ENCODE data around the gene ZSCAN21.

ZSCAN21 gene

DNA sequence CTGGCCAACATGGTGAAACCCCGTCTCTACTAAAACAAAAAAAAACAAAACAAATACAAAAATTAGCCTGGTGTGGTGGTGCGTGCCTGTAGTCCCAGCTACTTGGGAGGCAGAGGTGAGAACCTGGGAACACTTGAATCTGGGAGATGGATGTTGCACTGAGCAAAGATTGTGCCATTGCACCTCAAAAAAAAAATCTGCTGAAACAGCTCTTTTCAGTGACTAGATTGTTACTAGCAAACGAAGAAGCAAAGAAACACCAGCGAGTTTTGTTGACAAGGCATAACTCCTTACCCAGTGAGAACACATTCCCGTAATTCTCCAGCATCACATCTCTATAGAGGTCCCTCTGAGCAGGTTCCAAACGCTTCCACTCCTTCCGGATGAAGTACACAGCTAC lies 25.3 kb downstream of the ZSCAN21 start:
- no peak for DNase-seq (ENCODE audit: extremely low spot score)
- ChIA-PET POLR2A (no interaction called here), CTCF (no interaction called here)
- no peak for TF ChIP-seq LEF1 (IDR thresholded peaks at IDR 0.05; ENCODE audit: borderline replicate concordance)
- TF ChIP-seq ELF4 (IDR thresholded peaks at IDR 0.05): no peak
- TF ChIP-seq FOXA1 (IDR thresholded peaks at IDR 0.05): no peak

DNA sequence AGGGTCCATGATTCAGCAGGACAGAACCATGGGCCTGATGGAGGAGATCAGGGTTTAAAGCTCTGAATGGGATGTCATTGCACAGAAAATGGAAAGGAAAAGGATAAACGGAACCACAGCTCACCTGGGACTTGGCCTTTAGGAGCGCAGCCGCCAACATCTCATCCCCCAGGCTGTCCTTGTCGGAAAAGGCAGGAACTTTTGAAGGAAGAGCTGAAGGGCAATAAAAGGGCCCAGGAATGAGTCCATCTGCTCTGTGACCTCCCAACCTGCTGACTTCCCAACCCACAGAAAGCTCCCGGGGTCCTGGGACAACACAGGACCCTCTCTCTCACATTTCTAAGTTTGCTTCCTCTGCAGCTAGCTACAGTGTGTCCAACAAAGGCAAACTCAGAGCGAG lies 25.8 kb downstream of the ZSCAN21 start:
- TF ChIP-seq FOXA1 (IDR thresholded peaks at IDR 0.05) (no peak), FOXM1 (IDR thresholded peaks at IDR 0.05; ENCODE audit: borderline replicate concordance) (no peak), ZNF384 (IDR thresholded peaks at IDR 0.05) (no peak), LEF1 (IDR thresholded peaks at IDR 0.05; ENCODE audit: borderline replicate concordance) (no peak), ARNT (IDR thresholded peaks at IDR 0.05) (no peak), HDGF (IDR thresholded peaks at IDR 0.05; ENCODE audit: borderline replicate concordance) (no peak), CTBP1 (IDR thresholded peaks at IDR 0.05; ENCODE audit: borderline replicate concordance) (no peak), FOXK2 (IDR thresholded peaks at IDR 0.05) (no peak), BHLHE40 (IDR thresholded peaks at IDR 0.05; ENCODE audit: borderline replicate concordance) (no peak), ELF4 (IDR thresholded peaks at IDR 0.05) (no peak), TARDBP (IDR thresholded peaks at IDR 0.05) (no peak), NFRKB (IDR thresholded peaks at IDR 0.05) (no peak), L3MBTL2 (conservative IDR thresholded peaks at IDR 0.05) (no peak), SUZ12 (IDR thresholded peaks at IDR 0.05) (no peak), SP1 (IDR thresholded peaks at IDR 0.05) (no peak)
- TF ChIP-seq, protein P1, sequence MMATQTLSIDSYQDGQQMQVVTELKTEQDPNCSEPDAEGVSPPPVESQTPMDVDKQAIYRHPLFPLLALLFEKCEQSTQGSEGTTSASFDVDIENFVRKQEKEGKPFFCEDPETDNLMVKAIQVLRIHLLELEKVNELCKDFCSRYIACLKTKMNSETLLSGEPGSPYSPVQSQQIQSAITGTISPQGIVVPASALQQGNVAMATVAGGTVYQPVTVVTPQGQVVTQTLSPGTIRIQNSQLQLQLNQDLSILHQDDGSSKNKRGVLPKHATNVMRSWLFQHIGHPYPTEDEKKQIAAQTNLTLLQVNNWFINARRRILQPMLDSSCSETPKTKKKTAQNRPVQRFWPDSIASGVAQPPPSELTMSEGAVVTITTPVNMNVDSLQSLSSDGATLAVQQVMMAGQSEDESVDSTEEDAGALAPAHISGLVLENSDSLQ (IDR thresholded peaks at IDR 0.05): no peak
- ChIA-PET POLR2A (no interaction called here), CTCF (no interaction called here)
- DNase-seq (ENCODE audit: extremely low spot score): no peak

DNA sequence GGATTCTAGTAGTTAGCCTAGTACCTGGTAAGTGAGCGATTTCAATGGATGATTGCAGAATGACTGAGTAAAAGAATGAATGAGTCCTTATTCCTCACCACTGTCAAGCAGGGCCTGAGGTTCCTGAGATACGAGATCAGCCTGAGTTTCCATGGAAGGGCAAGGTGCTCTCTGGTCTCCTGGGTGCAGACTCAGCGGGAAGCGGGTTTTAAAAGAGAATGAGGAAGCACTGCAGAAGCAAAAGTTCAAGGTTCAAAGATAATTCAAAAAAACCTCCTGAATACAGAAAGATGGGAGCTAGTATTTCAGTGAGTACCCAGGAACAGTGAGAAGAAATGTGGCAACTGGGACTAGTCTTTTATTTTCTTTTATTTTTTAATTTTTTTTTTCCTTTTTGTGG lies 27.6 kb downstream of the ZSCAN21 start:
- ChIA-PET POLR2A (interaction anchor here (1.2 kb wide), 1 partner anchor 25 kb away, joined by 3 read pairs; the partner anchor contains the start of gene AP4M1), CTCF (no interaction called here)
- no peak for DNase-seq (ENCODE audit: extremely low spot score)
- TF ChIP-seq, protein P1 (IDR thresholded peaks at IDR 0.05): no peak
- no peak for TF ChIP-seq FOXM1 (IDR thresholded peaks at IDR 0.05; ENCODE audit: borderline replicate concordance)
- TF ChIP-seq ARNT (IDR thresholded peaks at IDR 0.05): no peak
- no peak for TF ChIP-seq SUZ12 (IDR thresholded peaks at IDR 0.05)
- TF ChIP-seq FOXK2 (IDR thresholded peaks at IDR 0.05): no peak
- TF ChIP-seq L3MBTL2 (conservative IDR thresholded peaks at IDR 0.05): no peak
- no peak for TF ChIP-seq SP1 (IDR thresholded peaks at IDR 0.05)
- TF ChIP-seq HDGF (IDR thresholded peaks at IDR 0.05; ENCODE audit: borderline replicate concordance): no peak
- no peak for TF ChIP-seq ELF4 (IDR thresholded peaks at IDR 0.05)
- no peak for TF ChIP-seq TARDBP (IDR thresholded peaks at IDR 0.05)
- no peak for TF ChIP-seq LEF1 (IDR thresholded peaks at IDR 0.05; ENCODE audit: borderline replicate concordance)
- no peak for TF ChIP-seq ZNF384 (IDR thresholded peaks at IDR 0.05)
- TF ChIP-seq FOXA1 (IDR thresholded peaks at IDR 0.05): no peak
- no peak for TF ChIP-seq NFRKB (IDR thresholded peaks at IDR 0.05)
- TF ChIP-seq CTBP1 (IDR thresholded peaks at IDR 0.05; ENCODE audit: borderline replicate concordance): no peak
- TF ChIP-seq BHLHE40 (IDR thresholded peaks at IDR 0.05; ENCODE audit: borderline replicate concordance): no peak

DNA sequence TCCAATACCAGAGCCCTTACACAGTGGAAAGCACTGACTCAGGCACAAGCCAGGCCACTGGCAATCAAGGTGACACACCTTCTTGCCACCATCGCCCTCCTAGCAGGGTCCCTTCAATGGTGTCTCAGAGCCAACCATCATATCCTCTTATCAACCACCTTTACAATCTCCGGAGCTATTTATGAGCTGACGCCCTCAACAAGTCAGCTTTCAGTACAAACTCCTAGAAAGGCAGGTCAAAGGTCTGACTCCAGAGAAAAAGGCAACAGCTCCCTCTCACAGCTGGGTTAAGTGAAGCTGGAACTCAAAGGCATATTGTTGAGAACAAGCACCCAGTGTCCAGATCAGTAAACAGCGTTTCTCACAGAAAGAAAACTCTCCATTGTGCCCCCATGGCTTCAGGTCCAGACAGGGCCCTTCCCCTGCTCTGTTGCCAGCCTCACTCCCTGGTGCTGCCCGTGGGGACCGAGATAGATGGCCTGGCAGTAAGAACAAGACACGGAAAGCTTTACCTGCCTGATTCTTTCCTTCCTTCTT lies 29.5 kb downstream of the ZSCAN21 start:
- POLR2A ChIA-PET: interaction anchor here (0.6 to 1.5 kb wide), 2 partner anchors 14 to 22 kb away, joined by 3 to 5 read pairs; partner anchors contain the start of genes AP4M1 and MCM7
- TF ChIP-seq, protein P1 (IDR thresholded peaks at IDR 0.05): no peak
- no peak for TF ChIP-seq NFRKB (IDR thresholded peaks at IDR 0.05)
- TF ChIP-seq TARDBP (IDR thresholded peaks at IDR 0.05): no peak
- TF ChIP-seq FOXK2 (IDR thresholded peaks at IDR 0.05): no peak
- no peak for TF ChIP-seq LEF1 (IDR thresholded peaks at IDR 0.05; ENCODE audit: borderline replicate concordance)
- TF ChIP-seq HDGF (IDR thresholded peaks at IDR 0.05; ENCODE audit: borderline replicate concordance): no peak
- no peak for TF ChIP-seq ELF4 (IDR thresholded peaks at IDR 0.05)
- TF ChIP-seq SUZ12 (IDR thresholded peaks at IDR 0.05): no peak
- no peak for TF ChIP-seq L3MBTL2 (conservative IDR thresholded peaks at IDR 0.05)
- DNase-seq (ENCODE audit: extremely low spot score): no peak
- CTCF ChIA-PET: interaction anchor here (0.8 kb wide), 1 partner anchor 166 kb away, joined by 3 read pairs; no protein-coding TSS in a partner anchor

DNA sequence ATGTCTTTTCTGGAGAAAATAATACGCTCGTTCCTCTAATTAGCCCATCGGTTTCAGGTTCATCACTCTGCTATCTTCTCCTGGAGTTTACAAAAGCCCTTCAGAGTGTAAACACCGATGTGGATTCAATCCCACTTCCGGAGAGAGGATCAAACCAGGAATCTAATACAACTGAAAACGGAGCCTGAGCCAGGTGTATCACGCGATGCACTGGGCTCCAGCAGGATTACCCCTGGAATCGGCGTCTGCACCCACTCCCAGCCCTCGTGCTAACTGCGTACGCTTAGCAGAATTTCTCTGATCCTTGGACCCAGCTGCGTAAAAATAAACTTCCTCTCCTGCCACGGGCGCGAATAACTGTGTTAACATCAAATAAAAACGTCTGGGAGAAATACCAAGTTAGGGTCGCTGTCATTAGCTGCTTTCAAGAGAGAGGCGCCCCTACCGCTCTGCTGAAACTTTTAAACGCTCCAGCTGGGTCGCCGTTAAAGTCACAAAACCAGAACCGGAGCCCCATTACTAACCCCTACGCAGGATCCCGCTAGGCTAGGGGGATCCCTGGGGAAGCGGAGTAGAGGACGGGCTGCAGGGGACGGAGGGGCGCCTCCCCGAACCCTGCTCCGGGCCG lies 31.4 kb downstream of the ZSCAN21 start:
- POLR2A ChIA-PET: interaction anchor here (0.8 to 2.5 kb wide), 2 partner anchors 20 to 87 kb away, joined by 3 to 26 read pairs; partner anchors contain the start of genes AP4M1 and MCM7
- no peak for DNase-seq (ENCODE audit: extremely low spot score)
- CTCF ChIA-PET: interaction anchor here (0.5 kb wide), 1 partner anchor 76 kb away, joined by 6 read pairs; no protein-coding TSS in a partner anchor
- no peak for TF ChIP-seq NFRKB (IDR thresholded peaks at IDR 0.05)
- no peak for TF ChIP-seq CTBP1 (IDR thresholded peaks at IDR 0.05; ENCODE audit: borderline replicate concordance)
- no peak for TF ChIP-seq LEF1 (IDR thresholded peaks at IDR 0.05; ENCODE audit: borderline replicate concordance)
- TF ChIP-seq ELF4 (IDR thresholded peaks at IDR 0.05): no peak
- TF ChIP-seq ZNF384 (IDR thresholded peaks at IDR 0.05): no peak
- no peak for TF ChIP-seq FOXA1 (IDR thresholded peaks at IDR 0.05)
- no peak for TF ChIP-seq FOXM1 (IDR thresholded peaks at IDR 0.05; ENCODE audit: borderline replicate concordance)
- no peak for TF ChIP-seq SP1 (IDR thresholded peaks at IDR 0.05)
- TF ChIP-seq FOXK2 (IDR thresholded peaks at IDR 0.05): no peak

Data from HEK293T (cell line).